Thyroid gland (tissue), 4 donors: ENCODE data around the gene GJB1. TPM values are rescaled to one million over a fixed set of nuclear protein-coding genes. Genes with fewer than 3 reads are reported as not detected.
"Not testable (repeated sequence)": the region's sequence is repeated elsewhere in the genome, so short reads cannot be mapped to it uniquely, and the experiment has no call there.

Experiments
- DNase-seq, 2 donors: peaks; one replicate each; pipeline ENCODE4 v3.0.0-alpha.2; 2019
- H3K27ac ChIP-seq, 3 donors: fragments of 200-600 bp; sonication (generic); 1 replicate in 2 of 3; 2 replicates in 1 of 3; pipeline ENCODE4 v1.5.1; 2016 to 2019; ENCODE audit warnings: mild to moderate bottlenecking in 1 of 3, moderate library complexity in 1 of 3
- H3K27me3 ChIP-seq: fragments of 200-600 bp; sonication (generic); one replicate; pipeline ENCODE4 v1.5.1; 2019
- H3K36me3 ChIP-seq, 2 donors: fragments of 200-600 bp; sonication (generic); one replicate each; pipeline ENCODE4 v1.5.1; 2016 to 2019
- H3K4me1 ChIP-seq, 2 donors: fragments of 200-600 bp; sonication (generic); one replicate each; pipeline ENCODE4 v1.5.1; 2017 to 2019
- H3K4me3 ChIP-seq, 3 donors: fragments of 200-600 bp; sonication (generic); replicated peaks in 1 of 3; 1 replicate in 2 of 3; 2 replicates in 1 of 3; pipeline ENCODE4 v1.5.1; 2016; ENCODE audit warnings: mild to moderate bottlenecking in 1 of 3
- H3K9me3 ChIP-seq: fragments of 200-600 bp; sonication (generic); one replicate; pipeline ENCODE4 v1.5.1; 2017
- POLR2A ChIP-seq, 2 donors: fragments of 450-650 bp; IDR thresholded peaks; one replicate each; pipeline ENCODE4 v1.6.1; 2017; ENCODE audit warnings: antibody characterized with exemption in 2 of 2, mild to moderate bottlenecking in 2 of 2, moderate library complexity in 1 of 2
- whole genome bisulfite sequencing, 2 donors: methylation state at CpG; one replicate each; pipeline ENCODE4 v1.1.5; 2017; 5-methylcytosine and 5-hydroxymethylcytosine counted together
- intact Hi-C: fragments of 100-400 bp; cut with DNase I; formaldehyde crosslinking; loops from one replicate; pipeline ENCODE4 v1.15.1; 2023
- total RNA-seq, 4 donors: library from RNA; depleted of rRNA; stranded (reverse); fragments of >200 nt; gene quantifications; one replicate each; pipeline ENCODE4 v1.2.3, GENCODE V29; 2016
- TF ChIP-seq, protein P1 (sequence below), 6 experiments: fragments of 200-600 bp in 3 of 6; fragments of 450-650 bp in 3 of 6; sonication (generic) in 3 of 6; IDR thresholded peaks; one replicate each; pipeline ENCODE4 v1.5.1; 2016 to 2019; ENCODE audit warnings: antibody characterized with exemption in 6 of 6, mild to moderate bottlenecking in 2 of 6, inconsistent platforms in 1 of 6, moderate library complexity in 1 of 6

The GJB1 gene
- total RNA-seq, 4 donors from 2014 or later = not detected

DNA sequence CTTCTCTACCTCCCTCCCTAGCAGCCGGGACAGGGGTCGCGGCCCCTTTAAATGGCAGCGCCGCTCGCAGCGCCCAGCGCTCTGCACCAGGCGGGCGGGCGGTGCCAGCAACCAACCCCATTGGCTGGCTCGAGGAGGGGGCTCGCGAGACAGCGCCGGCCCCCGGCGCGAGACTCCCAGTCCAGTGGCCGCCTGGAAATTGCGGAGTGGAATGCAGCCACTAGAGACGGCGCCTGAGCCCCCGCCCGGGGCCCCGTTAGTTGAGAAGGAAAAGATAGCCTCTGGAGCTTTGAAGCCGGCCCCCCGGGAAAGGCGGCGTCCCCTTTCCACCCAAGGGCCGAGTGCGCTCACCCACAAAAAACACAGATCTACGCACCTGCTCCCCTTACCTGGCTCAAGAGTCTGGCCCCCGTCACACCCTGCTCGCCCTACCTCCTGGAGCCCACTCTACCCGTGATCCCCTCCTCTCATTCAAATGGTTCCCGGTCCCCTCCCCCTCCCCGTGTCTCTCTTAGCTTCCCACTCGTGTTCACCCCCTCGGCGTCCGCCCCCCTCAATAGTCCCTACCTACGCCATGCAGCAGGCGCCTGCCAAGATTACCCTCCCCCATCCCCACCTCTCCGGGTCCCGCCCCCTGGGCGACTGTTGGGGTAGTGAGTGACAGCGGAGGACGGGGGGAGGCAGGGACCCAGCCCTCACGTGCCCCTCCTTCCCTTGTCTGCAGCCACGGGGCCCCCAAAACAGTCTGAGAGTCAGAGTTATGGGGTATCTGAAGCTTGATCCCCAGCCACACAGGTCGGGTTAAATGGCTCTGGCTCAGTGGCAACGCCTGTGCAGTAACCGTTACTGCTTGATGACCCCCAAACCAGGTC, 31.3 kb downstream of the GJB1 start, which contains the start of gene ZMYM3:
TSS of gene ZMYM3 (minus strand) at position 49 of the 872 bp plus-strand sequence. CDS start 885 bp downstream, outside the sequence.
- Histone ChIP-seq H3K9me3 (no peaks in the 10 kb centered on the region), H3K4me1 (peaks cover 9 to 15% of the 10 kb centered on the region in 2 donors), H3K4me3 (peak within 1 kb of the TSS; percentile 26 to 64 (median 48)), H3K27ac (peak within 1 kb of the TSS; percentile 66 to 82 (median 80)), H3K36me3 (peaks cover 6% of the 10 kb centered on the region in 2 donors), H3K27me3 (no peaks in the 10 kb centered on the region)
- TF ChIP-seq, protein P1, sequence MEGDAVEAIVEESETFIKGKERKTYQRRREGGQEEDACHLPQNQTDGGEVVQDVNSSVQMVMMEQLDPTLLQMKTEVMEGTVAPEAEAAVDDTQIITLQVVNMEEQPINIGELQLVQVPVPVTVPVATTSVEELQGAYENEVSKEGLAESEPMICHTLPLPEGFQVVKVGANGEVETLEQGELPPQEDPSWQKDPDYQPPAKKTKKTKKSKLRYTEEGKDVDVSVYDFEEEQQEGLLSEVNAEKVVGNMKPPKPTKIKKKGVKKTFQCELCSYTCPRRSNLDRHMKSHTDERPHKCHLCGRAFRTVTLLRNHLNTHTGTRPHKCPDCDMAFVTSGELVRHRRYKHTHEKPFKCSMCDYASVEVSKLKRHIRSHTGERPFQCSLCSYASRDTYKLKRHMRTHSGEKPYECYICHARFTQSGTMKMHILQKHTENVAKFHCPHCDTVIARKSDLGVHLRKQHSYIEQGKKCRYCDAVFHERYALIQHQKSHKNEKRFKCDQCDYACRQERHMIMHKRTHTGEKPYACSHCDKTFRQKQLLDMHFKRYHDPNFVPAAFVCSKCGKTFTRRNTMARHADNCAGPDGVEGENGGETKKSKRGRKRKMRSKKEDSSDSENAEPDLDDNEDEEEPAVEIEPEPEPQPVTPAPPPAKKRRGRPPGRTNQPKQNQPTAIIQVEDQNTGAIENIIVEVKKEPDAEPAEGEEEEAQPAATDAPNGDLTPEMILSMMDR (IDR thresholded peaks at IDR 0.05) = peak in 1 of 6 experiments; percentile 10
- TF ChIP-seq POLR2A (IDR thresholded peaks at IDR 0.05) = peak in 1 of 2 donors; percentile 63
- 0% methylated on average over 15 to 20 of the region's 54 CpGs for whole genome bisulfite sequencing, 2 donors
- intact Hi-C loops = no loop called here
- peak; percentile 87 to 88 for DNase-seq

DNA sequence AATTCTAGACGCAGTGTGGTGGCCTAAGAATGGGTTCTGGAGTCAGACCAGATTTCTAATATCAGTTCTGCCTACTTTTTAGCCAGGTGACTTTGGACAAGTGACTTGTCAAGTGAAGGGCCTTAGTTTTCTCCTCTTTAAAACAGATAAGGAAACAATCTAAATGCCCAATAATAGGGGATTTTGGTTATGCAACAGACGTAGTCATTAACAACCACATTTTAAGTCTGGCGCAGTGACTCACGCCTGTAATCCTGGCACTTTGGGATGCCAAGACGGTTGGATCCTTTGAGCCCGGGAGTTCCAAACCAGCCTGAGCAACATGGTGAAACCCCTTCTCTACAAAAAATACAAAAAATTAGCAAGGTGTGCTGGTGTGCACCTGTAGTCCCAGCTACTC, 33.0 kb downstream of the GJB1 start:
- no peak overlapping the region for H3K27ac ChIP-seq
- WGBS, 2 donors = 57 to 71% methylated on average over 3 to 6 of the region's 6 CpGs
- H3K27me3 ChIP-seq = no peaks in the 10 kb centered on the region
- no peak overlapping the region for H3K4me3 ChIP-seq
- H3K9me3 ChIP-seq = no peaks in the 10 kb centered on the region
- peaks cover 9 to 15% of the 10 kb centered on the region in 2 donors for H3K4me1 ChIP-seq
- no peaks in the 10 kb centered on the region for H3K36me3 ChIP-seq
- intact Hi-C loops = no loop called here
- no peak for TF ChIP-seq POLR2A (IDR thresholded peaks at IDR 0.05)
- TF ChIP-seq, protein P1 (IDR thresholded peaks at IDR 0.05) = no peak
- DNase-seq = no peak

DNA sequence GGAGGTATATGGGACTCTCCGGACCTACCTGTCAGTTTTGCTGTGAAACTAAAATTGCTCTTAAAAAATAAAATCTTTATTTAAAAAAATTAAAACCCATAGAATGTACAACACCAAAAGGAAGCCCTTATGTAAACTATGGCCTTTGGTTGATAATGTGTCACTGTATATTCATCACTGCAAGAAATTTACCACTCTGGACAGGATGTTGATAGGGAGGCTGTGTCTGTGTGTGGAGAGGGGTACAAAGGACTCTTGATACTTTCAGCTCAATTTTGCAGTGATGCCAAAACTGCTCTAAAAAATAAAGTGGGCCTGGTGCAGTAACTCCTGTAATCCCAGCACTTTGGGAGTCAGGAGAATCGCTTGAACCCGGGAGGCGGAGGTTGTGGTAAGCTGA, 33.8 kb downstream of the GJB1 start:
- WGBS, 2 donors = 89 to 94% methylated on average over 4 of the region's 4 CpGs
- intact Hi-C loops = no loop called here
- no peaks in the 10 kb centered on the region for H3K36me3 ChIP-seq
- H3K9me3 ChIP-seq = no peaks in the 10 kb centered on the region
- H3K27me3 ChIP-seq = no peaks in the 10 kb centered on the region
- no peak overlapping the region for H3K4me3 ChIP-seq
- no peak overlapping the region for H3K27ac ChIP-seq
- TF ChIP-seq POLR2A (IDR thresholded peaks at IDR 0.05) = no peak
- TF ChIP-seq, protein P1 (IDR thresholded peaks at IDR 0.05) = no peak
- H3K4me1 ChIP-seq = peaks cover 9 to 13% of the 10 kb centered on the region in 2 donors
- DNase-seq = no peak

DNA sequence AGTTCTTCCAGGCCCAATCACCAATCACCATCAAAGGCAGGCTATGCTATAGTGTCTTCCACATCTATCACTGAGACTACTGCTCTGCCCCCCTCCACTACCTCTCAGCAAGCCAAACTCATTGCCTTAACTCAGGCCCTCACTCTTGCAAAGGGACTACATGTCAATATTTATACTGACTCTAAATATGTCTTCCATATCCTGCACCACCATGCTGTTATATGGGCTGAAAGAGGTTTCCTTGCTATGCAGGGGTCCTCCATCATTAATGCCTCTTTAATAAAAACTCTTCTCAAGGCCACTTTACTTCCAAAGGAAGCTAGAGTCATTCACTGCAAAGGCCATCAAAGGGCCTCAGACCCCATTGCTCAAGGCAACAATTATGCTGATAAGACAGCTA, 45.6 kb downstream of the GJB1 start:
- H3K4me1 ChIP-seq, DNase-seq, H3K4me3 ChIP-seq, intact Hi-C loops, H3K27me3 ChIP-seq, H3K27ac ChIP-seq, H3K36me3 ChIP-seq, H3K9me3 ChIP-seq: not testable (repeated sequence)

DNA sequence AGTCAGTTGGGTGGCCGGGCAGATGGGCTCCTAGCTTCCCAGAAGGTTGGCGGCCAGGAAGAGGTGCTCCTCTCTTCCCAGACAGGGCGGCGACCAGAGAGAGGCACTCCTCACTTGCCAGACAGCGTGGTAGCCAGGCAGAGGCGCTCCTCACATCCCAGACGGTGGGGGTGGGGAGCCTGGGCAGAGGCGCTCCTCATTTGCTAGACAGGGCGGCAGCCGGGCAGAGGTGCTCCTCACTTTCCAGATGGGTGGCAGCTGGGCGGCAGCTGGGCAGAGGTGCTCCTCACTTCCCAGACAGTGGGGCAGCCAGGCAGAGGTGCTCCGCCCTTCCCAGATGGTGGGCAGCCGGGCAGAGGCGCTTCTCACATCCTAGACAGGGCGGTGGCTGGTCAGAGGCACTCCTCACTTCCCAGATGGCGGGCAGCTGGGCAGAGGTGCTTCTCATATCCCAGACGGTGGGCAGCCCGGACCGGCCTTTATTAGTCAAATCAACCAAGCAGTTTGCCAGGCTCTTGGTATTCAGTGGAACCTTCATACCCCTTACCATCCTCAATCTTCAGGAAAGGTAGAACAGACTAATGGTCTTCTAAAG, 46.9 kb downstream of the GJB1 start:
- WGBS, 2 donors = 100% methylated on average over 4 of the region's 19 CpGs; no CpG with 5 or more reads in 1 of the 2 donors
- DNase-seq = no peak
- no peaks in the 10 kb centered on the region for H3K36me3 ChIP-seq
- H3K4me3 ChIP-seq = no peak overlapping the region
- no peak overlapping the region for H3K27ac ChIP-seq
- H3K9me3 ChIP-seq = no peaks in the 10 kb centered on the region
- no peak for TF ChIP-seq POLR2A (IDR thresholded peaks at IDR 0.05)
- TF ChIP-seq, protein P1 (IDR thresholded peaks at IDR 0.05) = no peak
- H3K4me1 ChIP-seq = no peaks in the 10 kb centered on the region
- H3K27me3 ChIP-seq = no peaks in the 10 kb centered on the region
- intact Hi-C loops = no loop called here

DNA sequence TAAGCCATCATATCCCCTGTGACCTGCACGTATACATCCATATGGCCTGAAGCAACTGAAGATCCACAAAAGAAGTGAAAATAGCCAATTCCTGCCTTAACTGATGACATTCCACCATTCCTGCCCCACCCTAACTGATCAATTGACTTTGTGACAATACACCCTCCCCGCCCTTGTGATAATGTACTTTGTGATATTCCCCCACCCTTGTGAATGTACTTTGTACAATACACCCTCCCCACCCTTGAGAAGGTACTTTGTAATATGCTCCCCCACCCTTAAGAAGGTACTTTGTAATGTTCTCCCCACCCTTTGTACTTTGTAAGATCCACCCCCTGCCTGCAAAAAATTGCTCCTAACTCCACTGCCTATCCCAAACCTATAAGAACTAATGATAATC, 49.3 kb downstream of the GJB1 start:
- H3K27me3 ChIP-seq, H3K4me3 ChIP-seq, DNase-seq, H3K4me1 ChIP-seq, H3K27ac ChIP-seq, H3K9me3 ChIP-seq, intact Hi-C loops, H3K36me3 ChIP-seq: not testable (repeated sequence)
- WGBS, 2 donors = 100% methylated on average over 2 of the region's 2 CpGs
